ENCODE data around the gene SUZ12.

The SUZ12 gene

GRCh38 chr17:32015245-32016013 is 78.6 kb downstream of the SUZ12 start:
- no peak overlapping the region for H3K4me3 ChIP-seq (ENCODE audit: insufficient read depth in 1 of 2, low read depth in 1 of 2, low read length in 2 of 2)
- H2BK5ac ChIP-seq (ENCODE audit: low read depth, low read length, poor library complexity, severe bottlenecking) = no peak overlapping the region
- 92% methylated on average over 7 of the region's 9 CpGs for WGBS
- H4K8ac ChIP-seq (ENCODE audit: low read length) = no peak overlapping the region
- no peak overlapping the region for H2AK5ac ChIP-seq (ENCODE audit: low read length, severe bottlenecking)
- H3K14ac ChIP-seq (ENCODE audit: low read length in 2 of 2) = no peak overlapping the region
- no peak overlapping the region for H2BK12ac ChIP-seq (ENCODE audit: low read length in 2 of 2)
- H3K9ac ChIP-seq (ENCODE audit: low read length) = no peak overlapping the region
- peaks cover 2% of the 10 kb centered on the region for H3K4me1 ChIP-seq (ENCODE audit: control insufficient read depth, insufficient read depth, low read depth, low read length)
- DNase-seq = no peak
- peaks cover 15% of the 10 kb centered on the region for H3K79me1 ChIP-seq (replicated peaks; ENCODE audit: low read length, poor library complexity, severe bottlenecking)
- no peaks in the 10 kb centered on the region for H3K27me3 ChIP-seq (ENCODE audit: control insufficient read depth in 1 of 2, insufficient read depth in 1 of 2, low read length in 2 of 2)
- H3K27ac ChIP-seq (ENCODE audit: low read length, poor library complexity, severe bottlenecking) = no peak overlapping the region
- peaks cover 7 to 15% of the 10 kb centered on the region in 2 experiments for H3K36me3 ChIP-seq (ENCODE audit: control insufficient read depth in 1 of 2, insufficient read depth in 2 of 2, low read depth in 1 of 2, low read length in 2 of 2)
- no peak overlapping the region for H2BK120ac ChIP-seq (ENCODE audit: low read depth, low read length)
- no peaks in the 10 kb centered on the region for H3K9me3 ChIP-seq (ENCODE audit: control insufficient read depth, low read length)
- no peak overlapping the region for H3K4me2 ChIP-seq (ENCODE audit: low read length, poor library complexity, severe bottlenecking)
- H2AFZ ChIP-seq (ENCODE audit: low read depth, low read length) = no peak overlapping the region
- H3K18ac ChIP-seq (ENCODE audit: low read depth in 1 of 2, low read length in 2 of 2) = no peak overlapping the region
- H4K91ac ChIP-seq (ENCODE audit: low read length) = no peak overlapping the region
- H3K4ac ChIP-seq (ENCODE audit: low read depth in 1 of 2, low read length in 2 of 2) = no peak overlapping the region
- no peak overlapping the region for H2BK15ac ChIP-seq (ENCODE audit: low read depth, poor library complexity, severe bottlenecking)
- H3K23ac ChIP-seq (ENCODE audit: low read length in 2 of 2) = no peak overlapping the region

DNA sequence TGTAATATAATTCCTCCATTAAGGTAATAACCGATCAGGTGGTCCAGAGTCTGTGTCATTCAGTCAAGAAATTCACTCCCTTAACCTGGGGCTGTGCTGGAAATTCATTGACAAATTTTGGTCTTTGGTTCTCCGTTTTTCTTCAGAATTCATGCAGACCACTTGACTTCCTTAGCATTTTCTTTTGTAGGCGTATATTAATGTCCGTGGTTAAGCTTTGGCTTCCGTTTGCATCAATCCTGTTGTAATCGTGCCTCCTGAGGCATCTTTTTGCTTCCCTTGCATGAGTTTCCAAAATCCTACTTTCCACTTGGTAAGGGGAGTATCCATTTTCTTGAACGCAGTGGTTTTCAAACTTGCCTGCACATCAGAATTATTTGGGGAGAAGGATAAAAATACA is 79.4 kb downstream of the SUZ12 start:
- no peaks in the 10 kb centered on the region for H3K9me3 ChIP-seq (ENCODE audit: control insufficient read depth, low read length)
- no peak overlapping the region for H2AK5ac ChIP-seq (ENCODE audit: low read length, severe bottlenecking)
- H3K4me1 ChIP-seq (ENCODE audit: control insufficient read depth, insufficient read depth, low read depth, low read length) = peaks cover 2% of the 10 kb centered on the region
- H3K79me1 ChIP-seq (replicated peaks; ENCODE audit: low read length, poor library complexity, severe bottlenecking) = peaks cover 16% of the 10 kb centered on the region
- no peak overlapping the region for H3K18ac ChIP-seq (ENCODE audit: low read depth in 1 of 2, low read length in 2 of 2)
- WGBS = 93% methylated on average over 7 of the region's 7 CpGs
- H3K9ac ChIP-seq (ENCODE audit: low read length) = no peak overlapping the region
- no peak overlapping the region for H2BK5ac ChIP-seq (ENCODE audit: low read depth, low read length, poor library complexity, severe bottlenecking)
- peaks cover 15 to 19% of the 10 kb centered on the region in 2 experiments for H3K36me3 ChIP-seq (ENCODE audit: control insufficient read depth in 1 of 2, insufficient read depth in 2 of 2, low read depth in 1 of 2, low read length in 2 of 2)
- H2AFZ ChIP-seq (ENCODE audit: low read depth, low read length) = no peak overlapping the region
- H3K4ac ChIP-seq (ENCODE audit: low read depth in 1 of 2, low read length in 2 of 2) = no peak overlapping the region
- no peak for DNase-seq
- no peak overlapping the region for H3K23ac ChIP-seq (ENCODE audit: low read length in 2 of 2)
- no peak overlapping the region for H2BK120ac ChIP-seq (ENCODE audit: low read depth, low read length)
- H3K14ac ChIP-seq (ENCODE audit: low read length in 2 of 2) = no peak overlapping the region
- H3K4me3 ChIP-seq (ENCODE audit: insufficient read depth in 1 of 2, low read depth in 1 of 2, low read length in 2 of 2) = no peak overlapping the region
- no peak overlapping the region for H2BK12ac ChIP-seq (ENCODE audit: low read length in 2 of 2)
- H3K27ac ChIP-seq (ENCODE audit: low read length, poor library complexity, severe bottlenecking) = no peak overlapping the region
- no peak overlapping the region for H3K4me2 ChIP-seq (ENCODE audit: low read length, poor library complexity, severe bottlenecking)
- H3K27me3 ChIP-seq (ENCODE audit: control insufficient read depth in 1 of 2, insufficient read depth in 1 of 2, low read length in 2 of 2) = no peaks in the 10 kb centered on the region
- no peak overlapping the region for H4K91ac ChIP-seq (ENCODE audit: low read length)
- H4K8ac ChIP-seq (ENCODE audit: low read length) = no peak overlapping the region
- no peak overlapping the region for H2BK15ac ChIP-seq (ENCODE audit: low read depth, poor library complexity, severe bottlenecking)

- no peak overlapping the region for H3K4me3 ChIP-seq (ENCODE audit: insufficient read depth in 1 of 2, low read depth in 1 of 2, low read length in 2 of 2)
- no peak for DNase-seq
- no peak overlapping the region for H2BK12ac ChIP-seq (ENCODE audit: low read length in 2 of 2)
- no peak overlapping the region for H3K4ac ChIP-seq (ENCODE audit: low read depth in 1 of 2, low read length in 2 of 2)
- H3K9me3 ChIP-seq (ENCODE audit: control insufficient read depth, low read length) = no peaks in the 10 kb centered on the region
- H2BK5ac ChIP-seq (ENCODE audit: low read depth, low read length, poor library complexity, severe bottlenecking) = no peak overlapping the region
- H4K8ac ChIP-seq (ENCODE audit: low read length) = no peak overlapping the region
- H3K79me1 ChIP-seq (replicated peaks; ENCODE audit: low read length, poor library complexity, severe bottlenecking) = peaks cover 17% of the 10 kb centered on the region
- WGBS = no CpG with 5 or more reads among the region's 1 CpG
- no peak overlapping the region for H2AFZ ChIP-seq (ENCODE audit: low read depth, low read length)
- H2AK5ac ChIP-seq (ENCODE audit: low read length, severe bottlenecking) = no peak overlapping the region
- H3K27me3 ChIP-seq (ENCODE audit: control insufficient read depth in 1 of 2, insufficient read depth in 1 of 2, low read length in 2 of 2) = no peaks in the 10 kb centered on the region
- peaks cover 21 to 31% of the 10 kb centered on the region in 2 experiments for H3K36me3 ChIP-seq (ENCODE audit: control insufficient read depth in 1 of 2, insufficient read depth in 2 of 2, low read depth in 1 of 2, low read length in 2 of 2)
- H3K18ac ChIP-seq (ENCODE audit: low read depth in 1 of 2, low read length in 2 of 2) = no peak overlapping the region
- H3K27ac ChIP-seq (ENCODE audit: low read length, poor library complexity, severe bottlenecking) = no peak overlapping the region
- H3K4me1 ChIP-seq (ENCODE audit: control insufficient read depth, insufficient read depth, low read depth, low read length) = peaks cover 2% of the 10 kb centered on the region
- no peak overlapping the region for H4K91ac ChIP-seq (ENCODE audit: low read length)
- H2BK120ac ChIP-seq (ENCODE audit: low read depth, low read length) = no peak overlapping the region
- H3K23ac ChIP-seq (ENCODE audit: low read length in 2 of 2) = no peak overlapping the region
- no peak overlapping the region for H3K9ac ChIP-seq (ENCODE audit: low read length)
- H2BK15ac ChIP-seq (ENCODE audit: low read depth, poor library complexity, severe bottlenecking) = no peak overlapping the region
- H3K4me2 ChIP-seq (ENCODE audit: low read length, poor library complexity, severe bottlenecking) = no peak overlapping the region
- no peak overlapping the region for H3K14ac ChIP-seq (ENCODE audit: low read length in 2 of 2)
Observed at GRCh38 chr17:32019228-32019627, 82.4 kb downstream of the SUZ12 start.

- Histone ChIP-seq H2BK12ac (ENCODE audit: low read length in 2 of 2) (no peak overlapping the region), H2AK5ac (ENCODE audit: low read length, severe bottlenecking) (no peak overlapping the region), H2AFZ (ENCODE audit: low read depth, low read length) (no peak overlapping the region), H3K4me3 (ENCODE audit: insufficient read depth in 1 of 2, low read depth in 1 of 2, low read length in 2 of 2) (no peak overlapping the region), H3K27me3 (ENCODE audit: control insufficient read depth in 1 of 2, insufficient read depth in 1 of 2, low read length in 2 of 2) (no peaks in the 10 kb centered on the region), H3K23ac (ENCODE audit: low read length in 2 of 2) (no peak overlapping the region), H3K4ac (ENCODE audit: low read depth in 1 of 2, low read length in 2 of 2) (no peak overlapping the region), H3K36me3 (ENCODE audit: control insufficient read depth in 1 of 2, insufficient read depth in 2 of 2, low read depth in 1 of 2, low read length in 2 of 2) (peaks cover 21 to 31% of the 10 kb centered on the region in 2 experiments), H4K8ac (ENCODE audit: low read length) (no peak overlapping the region), H3K14ac (ENCODE audit: low read length in 2 of 2) (no peak overlapping the region), H3K27ac (ENCODE audit: low read length, poor library complexity, severe bottlenecking) (no peak overlapping the region), H3K18ac (ENCODE audit: low read depth in 1 of 2, low read length in 2 of 2) (no peak overlapping the region), H3K9ac (ENCODE audit: low read length) (no peak overlapping the region), H2BK120ac (ENCODE audit: low read depth, low read length) (no peak overlapping the region), H3K4me2 (ENCODE audit: low read length, poor library complexity, severe bottlenecking) (no peak overlapping the region), H3K4me1 (ENCODE audit: control insufficient read depth, insufficient read depth, low read depth, low read length) (no peaks in the 10 kb centered on the region), H2BK15ac (ENCODE audit: low read depth, poor library complexity, severe bottlenecking) (no peak overlapping the region), H4K91ac (ENCODE audit: low read length) (no peak overlapping the region), H3K79me1 (replicated peaks; ENCODE audit: low read length, poor library complexity, severe bottlenecking) (peaks cover 18% of the 10 kb centered on the region), H2BK5ac (ENCODE audit: low read depth, low read length, poor library complexity, severe bottlenecking) (no peak overlapping the region), H3K9me3 (ENCODE audit: control insufficient read depth, low read length) (no peaks in the 10 kb centered on the region)
- 95% methylated on average over 16 of the region's 16 CpGs for WGBS
- no peak for DNase-seq
Observed at GRCh38 chr17:32020943-32021614, 84.3 kb downstream of the SUZ12 start.
